WI38 (cell line): ENCODE results near the gene ACOT7.
"Not testable (repeated sequence)": the region's sequence is repeated elsewhere in the genome, so short reads cannot be mapped to it uniquely, and the experiment has no call there.

Experiments used
- H3K4me3 ChIP-seq: 2 replicates; pipeline ENCODE4 v1.5.1; 2011; ENCODE audit warnings: low read depth, mild to moderate bottlenecking, control low read depth, low read length
- TF ChIP-seq, protein P1 (sequence below): IDR thresholded peaks from 2 replicates; pipeline ENCODE4 v1.5.1; 2012; ENCODE audit warnings: low read depth, mild to moderate bottlenecking, control low read depth, low read length

The ACOT7 gene

GRCh38 chr1:6435129-6435528 lies 41.6 kb upstream of the ACOT7 start:
- TF ChIP-seq, protein P1, sequence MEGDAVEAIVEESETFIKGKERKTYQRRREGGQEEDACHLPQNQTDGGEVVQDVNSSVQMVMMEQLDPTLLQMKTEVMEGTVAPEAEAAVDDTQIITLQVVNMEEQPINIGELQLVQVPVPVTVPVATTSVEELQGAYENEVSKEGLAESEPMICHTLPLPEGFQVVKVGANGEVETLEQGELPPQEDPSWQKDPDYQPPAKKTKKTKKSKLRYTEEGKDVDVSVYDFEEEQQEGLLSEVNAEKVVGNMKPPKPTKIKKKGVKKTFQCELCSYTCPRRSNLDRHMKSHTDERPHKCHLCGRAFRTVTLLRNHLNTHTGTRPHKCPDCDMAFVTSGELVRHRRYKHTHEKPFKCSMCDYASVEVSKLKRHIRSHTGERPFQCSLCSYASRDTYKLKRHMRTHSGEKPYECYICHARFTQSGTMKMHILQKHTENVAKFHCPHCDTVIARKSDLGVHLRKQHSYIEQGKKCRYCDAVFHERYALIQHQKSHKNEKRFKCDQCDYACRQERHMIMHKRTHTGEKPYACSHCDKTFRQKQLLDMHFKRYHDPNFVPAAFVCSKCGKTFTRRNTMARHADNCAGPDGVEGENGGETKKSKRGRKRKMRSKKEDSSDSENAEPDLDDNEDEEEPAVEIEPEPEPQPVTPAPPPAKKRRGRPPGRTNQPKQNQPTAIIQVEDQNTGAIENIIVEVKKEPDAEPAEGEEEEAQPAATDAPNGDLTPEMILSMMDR = no peak
- no peak overlapping the region for H3K4me3 ChIP-seq

GRCh38 chr1:6434186-6434585 lies 40.6 kb upstream of the ACOT7 start:
- no peak overlapping the region for H3K4me3 ChIP-seq

DNA sequence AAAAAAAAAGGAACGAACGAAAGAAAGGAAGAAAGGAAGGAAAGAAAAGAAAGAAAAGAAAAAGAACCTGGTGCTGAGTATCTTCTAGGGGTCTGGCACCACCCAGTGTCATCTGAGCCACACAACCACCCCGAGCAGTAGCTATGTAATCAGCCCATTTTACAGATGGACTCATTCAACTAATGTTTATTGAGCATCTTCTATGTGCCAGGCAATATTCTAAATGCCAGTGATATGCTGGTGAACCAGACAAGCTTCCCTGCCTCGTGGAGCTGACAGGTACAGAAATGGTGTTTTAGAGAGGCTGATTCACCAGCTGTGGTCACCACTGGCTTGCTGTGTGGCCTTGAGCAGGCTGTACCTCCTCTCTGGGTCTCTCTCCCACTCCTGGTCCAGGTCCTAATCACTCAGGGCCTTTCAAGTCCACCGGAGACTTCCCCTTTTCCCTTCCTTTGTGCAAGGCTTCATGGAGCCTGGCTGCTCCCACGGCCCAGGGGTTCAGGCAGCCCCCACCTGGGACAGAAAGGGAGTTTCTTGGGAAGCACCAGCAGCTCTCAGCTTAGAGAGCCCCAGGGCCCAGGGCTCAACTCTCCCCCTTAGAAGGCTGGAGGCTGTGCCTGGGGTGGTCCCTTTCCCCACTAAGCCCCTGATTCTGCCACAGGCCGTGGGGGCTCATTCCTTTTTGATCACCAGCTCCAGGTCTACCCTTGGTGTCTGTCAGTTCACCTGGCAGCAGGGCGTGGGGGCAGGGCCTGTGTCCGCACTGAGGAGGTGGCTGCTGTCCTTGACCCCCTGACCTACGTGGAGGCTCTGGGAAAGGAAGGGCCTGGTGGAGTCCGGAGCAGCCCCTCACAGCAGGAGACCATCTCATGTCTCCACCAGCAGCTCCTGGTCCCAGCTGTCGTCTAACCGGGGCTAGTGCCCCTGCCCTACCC lies 38.3 kb upstream of the ACOT7 start:
- H3K4me3 ChIP-seq = not testable (repeated sequence)

More at GRCh38 chr1:6434186-6434585, 40.6 kb upstream of the ACOT7 start:
- TF ChIP-seq, protein P1 = no peak

- not testable (repeated sequence) for H3K4me3 ChIP-seq
Measured at GRCh38 chr1:6429660-6430411, 36.3 kb upstream of the ACOT7 start.

DNA sequence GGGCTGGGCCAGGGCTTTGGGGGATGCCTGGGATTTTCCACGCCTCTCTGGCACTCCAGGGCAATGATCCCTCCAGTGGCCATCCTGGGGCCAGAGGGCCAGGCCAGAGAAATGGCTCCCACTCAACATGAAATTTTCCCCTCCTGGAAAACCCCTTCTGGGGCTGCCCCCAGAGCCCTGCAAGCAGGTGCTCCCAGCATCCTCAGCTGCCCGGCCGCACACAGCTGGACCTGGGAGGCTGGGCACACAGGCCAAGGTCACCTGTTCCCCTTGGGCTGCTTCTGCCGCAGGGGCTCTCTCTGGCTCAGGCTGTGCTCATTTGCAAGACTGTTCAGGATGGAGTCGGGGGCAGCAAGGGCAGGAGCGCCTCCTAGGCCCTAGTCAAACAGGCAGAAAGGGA lies 34.9 kb upstream of the ACOT7 start:
- H3K4me3 ChIP-seq = not testable (repeated sequence)

- H3K4me3 ChIP-seq = no peak overlapping the region
- TF ChIP-seq, protein P1 = no peak
Measured at GRCh38 chr1:6427441-6428390, 34.1 kb upstream of the ACOT7 start.

DNA sequence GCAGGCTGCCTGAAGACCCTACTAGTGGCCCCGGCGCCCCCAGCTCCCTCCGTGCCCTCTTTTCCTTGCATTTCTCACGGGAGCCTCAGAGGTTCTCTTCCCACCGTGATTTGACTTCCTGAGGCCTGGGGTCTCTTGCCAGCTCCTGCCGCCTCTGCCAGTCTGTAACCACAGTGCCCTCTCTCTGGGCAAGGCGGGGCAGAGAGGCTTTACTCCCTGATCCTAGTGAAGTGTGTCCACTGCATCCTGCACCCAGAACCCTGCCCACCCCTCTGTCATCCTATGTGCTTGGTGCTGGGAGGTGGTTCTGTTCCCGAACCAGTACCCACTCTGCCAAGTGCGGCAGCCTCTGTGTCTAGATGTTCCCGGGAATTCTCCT lies 33.4 kb upstream of the ACOT7 start:
- TF ChIP-seq, protein P1 = no peak

GRCh38 chr1:6426277-6426971 lies 32.9 kb upstream of the ACOT7 start:
- TF ChIP-seq, protein P1 = no peak
- H3K4me3 ChIP-seq = no peak overlapping the region

More for the DNA sequence above, 33.4 kb upstream of the ACOT7 start:
- no peak overlapping the region for H3K4me3 ChIP-seq
